ENCODE results near the gene DENND1A.
"Not testable (repeated sequence)": the region's sequence is repeated elsewhere in the genome, so short reads cannot be mapped to it uniquely, and the experiment has no call there.

Gene DENND1A, protein sequence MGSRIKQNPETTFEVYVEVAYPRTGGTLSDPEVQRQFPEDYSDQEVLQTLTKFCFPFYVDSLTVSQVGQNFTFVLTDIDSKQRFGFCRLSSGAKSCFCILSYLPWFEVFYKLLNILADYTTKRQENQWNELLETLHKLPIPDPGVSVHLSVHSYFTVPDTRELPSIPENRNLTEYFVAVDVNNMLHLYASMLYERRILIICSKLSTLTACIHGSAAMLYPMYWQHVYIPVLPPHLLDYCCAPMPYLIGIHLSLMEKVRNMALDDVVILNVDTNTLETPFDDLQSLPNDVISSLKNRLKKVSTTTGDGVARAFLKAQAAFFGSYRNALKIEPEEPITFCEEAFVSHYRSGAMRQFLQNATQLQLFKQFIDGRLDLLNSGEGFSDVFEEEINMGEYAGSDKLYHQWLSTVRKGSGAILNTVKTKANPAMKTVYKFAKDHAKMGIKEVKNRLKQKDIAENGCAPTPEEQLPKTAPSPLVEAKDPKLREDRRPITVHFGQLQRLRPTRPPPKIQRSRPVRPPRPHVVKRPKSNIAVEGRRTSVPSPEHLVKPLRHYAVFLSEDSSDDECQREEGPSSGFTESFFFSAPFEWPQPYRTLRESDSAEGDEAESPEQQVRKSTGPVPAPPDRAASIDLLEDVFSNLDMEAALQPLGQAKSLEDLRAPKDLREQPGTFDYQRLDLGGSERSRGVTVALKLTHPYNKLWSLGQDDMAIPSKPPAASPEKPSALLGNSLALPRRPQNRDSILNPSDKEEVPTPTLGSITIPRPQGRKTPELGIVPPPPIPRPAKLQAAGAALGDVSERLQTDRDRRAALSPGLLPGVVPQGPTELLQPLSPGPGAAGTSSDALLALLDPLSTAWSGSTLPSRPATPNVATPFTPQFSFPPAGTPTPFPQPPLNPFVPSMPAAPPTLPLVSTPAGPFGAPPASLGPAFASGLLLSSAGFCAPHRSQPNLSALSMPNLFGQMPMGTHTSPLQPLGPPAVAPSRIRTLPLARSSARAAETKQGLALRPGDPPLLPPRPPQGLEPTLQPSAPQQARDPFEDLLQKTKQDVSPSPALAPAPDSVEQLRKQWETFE

DNA sequence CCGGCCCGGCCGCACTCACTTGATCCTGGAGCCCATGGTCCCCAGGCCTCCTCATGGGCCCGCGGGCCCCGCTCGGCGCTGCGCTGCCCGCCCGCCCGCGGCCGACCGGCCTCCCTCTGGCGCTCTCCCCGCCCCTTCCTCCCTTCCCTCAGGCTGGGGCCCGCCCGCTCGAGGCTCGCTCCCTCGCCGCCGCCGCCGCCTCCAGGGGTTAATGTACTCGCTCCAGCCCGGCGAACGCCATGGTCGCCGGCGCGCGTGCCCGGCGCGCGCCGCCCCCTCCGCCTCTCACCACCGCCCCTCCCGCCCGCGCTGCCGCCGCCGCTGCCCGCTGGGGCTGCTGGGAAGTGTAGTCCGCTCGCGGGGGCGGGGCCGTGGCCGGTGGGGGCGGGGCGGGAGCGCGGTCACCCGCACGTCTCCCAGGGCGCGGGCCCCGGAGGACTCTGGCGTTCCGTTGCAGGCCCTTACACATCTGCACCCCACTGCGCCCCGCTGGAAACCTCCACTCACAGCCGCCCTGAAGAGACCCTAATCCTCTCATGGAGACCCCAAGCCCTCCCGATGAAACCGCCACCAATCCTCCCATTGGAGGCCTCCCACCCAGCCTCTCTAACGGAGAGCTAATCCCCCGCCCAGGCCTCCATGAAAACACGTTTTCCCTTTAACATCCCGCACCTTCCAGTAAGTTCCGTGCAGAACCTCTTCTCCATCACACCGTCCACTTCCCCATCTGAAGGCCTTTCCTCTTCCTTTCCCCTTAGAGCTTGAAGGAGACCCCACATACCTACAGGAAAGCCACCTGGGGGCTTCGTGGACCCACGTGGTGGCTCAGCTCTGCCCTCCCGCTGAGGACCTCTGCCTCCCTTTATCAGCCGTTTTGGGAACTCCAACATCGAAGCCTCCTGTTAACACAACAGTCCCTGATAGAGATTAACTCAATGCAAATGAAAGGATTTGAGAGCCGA is at the start of gene DENND1A:
DENND1A (minus strand) TSS at position 257 of the 962 bp plus-strand sequence; CDS start at position 36, 221 bp downstream.
- no peaks in the 10 kb centered on the region for H3K9me3 Mint-ChIP-seq
- H3K36me3 Mint-ChIP-seq (ENCODE audit: low read depth): peaks cover 18% of the 10 kb centered on the region
- peak within 1 kb of the TSS; percentile 61 for H3K27ac Mint-ChIP-seq
- intact Hi-C loops (cut with micrococcal nuclease): loop anchor here (2.0 to 10.0 kb wide), 3 partner anchors 63 to 135 kb away; no protein-coding TSS in a partner anchor
- peaks cover 6% of the 10 kb centered on the region for H3K27me3 Mint-ChIP-seq
- peaks cover 56% of the 10 kb centered on the region for H3K4me1 Mint-ChIP-seq (ENCODE audit: low read depth)
- H3K4me3 Mint-ChIP-seq: peak within 1 kb of the TSS; percentile 85

DNA sequence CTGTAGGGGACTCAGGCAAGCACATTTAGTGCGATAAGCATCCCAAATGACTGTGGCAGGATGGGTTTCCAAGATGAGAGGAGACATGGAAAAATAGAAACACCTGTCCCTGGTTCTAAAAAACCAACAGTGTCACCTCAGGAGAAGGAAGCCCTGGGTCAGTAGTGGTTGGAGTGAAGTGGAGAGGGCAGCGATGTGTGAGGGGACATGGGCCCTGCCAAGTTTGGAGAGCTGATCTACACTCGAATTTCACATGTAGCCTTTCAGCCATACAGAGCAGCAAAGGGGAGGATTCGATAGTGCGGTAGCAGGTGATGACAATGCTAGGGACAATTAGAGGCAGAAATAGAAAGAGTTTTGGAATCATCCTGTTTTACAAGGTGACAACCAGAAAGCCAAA is 49.1 kb upstream of the DENND1A start:
- no peaks in the 10 kb centered on the region for H3K36me3 Mint-ChIP-seq (ENCODE audit: low read depth)
- no peaks in the 10 kb centered on the region for H3K4me1 Mint-ChIP-seq (ENCODE audit: low read depth)
- peaks cover 17% of the 10 kb centered on the region for H3K9me3 Mint-ChIP-seq
- H3K27ac Mint-ChIP-seq: no peak overlapping the region
- peaks cover 45% of the 10 kb centered on the region for H3K27me3 Mint-ChIP-seq
- intact Hi-C loops (cut with micrococcal nuclease): no loop called here
- H3K4me3 Mint-ChIP-seq: no peak overlapping the region

DNA sequence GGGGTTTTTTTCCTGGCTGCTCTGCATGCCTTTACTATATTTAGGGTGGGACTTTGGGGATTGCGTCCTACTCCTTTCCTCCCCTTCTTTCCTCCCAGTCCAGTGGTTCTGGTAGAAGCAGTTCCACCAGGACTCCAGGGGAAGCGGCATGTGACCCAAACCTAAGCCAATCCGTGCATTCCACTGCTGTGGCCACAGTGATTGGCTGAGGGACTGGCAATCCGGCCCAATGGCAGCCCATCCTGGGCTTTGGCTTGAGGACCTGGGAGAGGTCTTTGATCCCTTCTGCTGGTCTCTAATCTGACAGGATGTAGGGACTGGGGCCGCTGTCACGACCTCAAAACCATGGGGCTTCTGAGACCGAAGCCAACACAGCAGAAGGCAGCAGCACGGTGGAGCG is 46.7 kb upstream of the DENND1A start:
- peaks cover 32% of the 10 kb centered on the region for H3K27me3 Mint-ChIP-seq
- H3K4me3 Mint-ChIP-seq; H3K4me1 Mint-ChIP-seq (ENCODE audit: low read depth); H3K36me3 Mint-ChIP-seq (ENCODE audit: low read depth); intact Hi-C loops (cut with micrococcal nuclease); H3K27ac Mint-ChIP-seq: not testable (repeated sequence)
- peaks cover 17% of the 10 kb centered on the region for H3K9me3 Mint-ChIP-seq

DNA sequence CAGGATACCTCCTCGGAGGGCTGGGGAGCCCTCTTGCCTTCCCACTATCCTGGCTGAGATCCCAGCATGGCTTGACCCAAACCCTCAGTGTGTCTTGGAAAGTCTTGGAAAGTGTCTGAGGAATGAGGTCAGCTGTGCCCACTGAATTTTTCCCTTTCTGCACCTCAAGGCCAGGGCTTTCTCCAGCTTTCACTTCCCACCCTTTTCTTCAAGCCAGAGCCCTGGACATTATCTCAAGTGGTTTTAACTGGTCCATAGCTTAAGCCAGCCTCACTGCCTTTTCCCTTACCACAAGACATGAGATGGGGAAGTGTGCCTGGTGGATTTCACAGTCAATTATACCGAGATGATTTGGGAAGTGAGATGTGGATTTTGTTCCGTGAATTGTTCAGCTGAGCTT is 45.9 kb upstream of the DENND1A start:
- intact Hi-C loops (cut with micrococcal nuclease): no loop called here
- H3K27me3 Mint-ChIP-seq: peaks cover 26% of the 10 kb centered on the region

DNA sequence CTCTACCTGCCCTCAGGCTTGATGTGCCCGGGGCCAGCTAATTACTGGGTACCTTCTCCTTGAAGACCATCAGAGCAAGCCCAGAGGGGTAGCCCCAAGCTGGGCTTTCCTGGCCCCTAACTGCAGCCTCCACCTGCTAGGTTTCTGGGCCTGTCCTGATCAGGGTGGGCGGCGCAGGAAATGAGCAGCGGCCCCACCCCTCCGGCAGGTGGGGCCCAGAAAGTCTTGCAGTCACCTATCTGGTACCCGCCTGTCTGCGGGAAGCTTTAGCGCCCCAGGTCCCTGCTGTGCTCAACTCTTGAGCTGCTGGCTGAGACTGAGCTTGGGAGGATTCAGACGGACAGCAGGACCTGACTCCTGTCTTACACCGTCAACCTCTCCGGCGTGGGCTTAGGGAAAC is 44.5 kb upstream of the DENND1A start:
- no peaks in the 10 kb centered on the region for H3K4me1 Mint-ChIP-seq (ENCODE audit: low read depth)
- intact Hi-C loops (cut with micrococcal nuclease): no loop called here

More for the DNA sequence above, 45.9 kb upstream of the DENND1A start:
- no peak overlapping the region for H3K4me3 Mint-ChIP-seq
- H3K4me1 Mint-ChIP-seq (ENCODE audit: low read depth): no peaks in the 10 kb centered on the region
- peaks cover 17% of the 10 kb centered on the region for H3K9me3 Mint-ChIP-seq
- no peak overlapping the region for H3K27ac Mint-ChIP-seq
- H3K36me3 Mint-ChIP-seq (ENCODE audit: low read depth): no peaks in the 10 kb centered on the region

DNA sequence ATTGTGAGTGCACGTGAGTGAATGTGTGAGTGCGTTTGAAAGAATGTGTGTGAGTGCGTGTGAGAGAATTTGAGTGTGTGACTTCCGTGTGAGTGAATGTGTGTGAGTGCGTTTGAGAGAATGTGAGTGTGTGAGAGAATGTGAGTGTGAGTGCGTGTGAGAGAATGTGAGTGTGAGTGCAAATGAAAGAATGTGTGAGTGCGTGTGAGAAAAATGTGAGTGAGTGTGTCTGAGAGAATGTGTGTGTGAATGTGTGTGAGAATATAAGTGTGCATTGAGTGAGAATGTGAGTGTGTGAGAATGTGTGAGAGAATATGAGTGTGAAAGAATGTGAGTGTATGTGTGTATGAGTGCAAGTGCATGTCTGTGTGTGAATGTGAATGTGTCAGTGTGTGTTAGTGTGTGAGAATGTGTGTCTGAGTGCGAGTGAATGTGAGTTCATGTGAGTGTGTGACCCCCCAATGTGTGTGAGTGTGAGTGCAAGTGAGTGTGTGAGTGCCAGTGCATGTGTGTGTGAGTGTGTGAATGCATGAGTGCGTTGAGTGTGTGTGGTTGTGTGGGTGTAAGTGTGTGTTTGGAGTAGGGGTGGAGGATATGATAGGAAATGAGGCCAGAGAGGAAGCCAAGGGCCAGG is 43.8 kb upstream of the DENND1A start:
- intact Hi-C loops (cut with micrococcal nuclease): no loop called here

More for the DNA sequence above, 44.5 kb upstream of the DENND1A start:
- Mint-ChIP-seq H3K27ac (no peak overlapping the region), H3K36me3 (ENCODE audit: low read depth) (no peaks in the 10 kb centered on the region), H3K9me3 (peaks cover 9% of the 10 kb centered on the region), H3K4me3 (no peak overlapping the region), H3K27me3 (peaks cover 16% of the 10 kb centered on the region)

DNA sequence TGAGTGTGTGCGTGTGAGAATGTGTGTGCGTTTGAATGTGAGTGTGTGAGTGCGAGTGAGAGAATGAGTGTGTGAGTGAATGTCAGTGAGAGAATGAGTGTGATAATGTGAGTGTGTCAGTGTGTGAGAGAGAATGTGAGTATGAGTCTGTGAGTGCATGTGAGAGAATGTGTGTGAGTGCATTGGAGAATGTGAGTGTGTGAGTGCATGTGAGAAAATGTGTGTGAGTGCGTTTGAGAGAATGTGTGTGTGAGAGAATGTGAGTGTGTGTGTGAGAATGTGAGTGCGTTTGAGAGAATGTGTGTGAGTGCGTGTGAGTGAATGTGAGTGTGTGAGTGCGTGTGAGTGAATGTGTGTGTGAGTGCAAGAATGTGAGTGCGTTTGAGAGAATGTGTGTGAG is 42.7 kb upstream of the DENND1A start:
- intact Hi-C loops (cut with micrococcal nuclease): no loop called here
- no peak overlapping the region for H3K4me3 Mint-ChIP-seq
- peaks cover 12% of the 10 kb centered on the region for H3K27me3 Mint-ChIP-seq
- no peaks in the 10 kb centered on the region for H3K4me1 Mint-ChIP-seq (ENCODE audit: low read depth)
- H3K9me3 Mint-ChIP-seq: no peaks in the 10 kb centered on the region
- H3K36me3 Mint-ChIP-seq (ENCODE audit: low read depth): no peaks in the 10 kb centered on the region
- H3K27ac Mint-ChIP-seq: no peak overlapping the region

More for the DNA sequence above, 43.8 kb upstream of the DENND1A start:
- no peaks in the 10 kb centered on the region for H3K4me1 Mint-ChIP-seq (ENCODE audit: low read depth)
- H3K27me3 Mint-ChIP-seq: peaks cover 12% of the 10 kb centered on the region
- peaks cover 1% of the 10 kb centered on the region for H3K9me3 Mint-ChIP-seq
- H3K4me3 Mint-ChIP-seq: no peak overlapping the region
- no peaks in the 10 kb centered on the region for H3K36me3 Mint-ChIP-seq (ENCODE audit: low read depth)
- H3K27ac Mint-ChIP-seq: no peak overlapping the region

DNA sequence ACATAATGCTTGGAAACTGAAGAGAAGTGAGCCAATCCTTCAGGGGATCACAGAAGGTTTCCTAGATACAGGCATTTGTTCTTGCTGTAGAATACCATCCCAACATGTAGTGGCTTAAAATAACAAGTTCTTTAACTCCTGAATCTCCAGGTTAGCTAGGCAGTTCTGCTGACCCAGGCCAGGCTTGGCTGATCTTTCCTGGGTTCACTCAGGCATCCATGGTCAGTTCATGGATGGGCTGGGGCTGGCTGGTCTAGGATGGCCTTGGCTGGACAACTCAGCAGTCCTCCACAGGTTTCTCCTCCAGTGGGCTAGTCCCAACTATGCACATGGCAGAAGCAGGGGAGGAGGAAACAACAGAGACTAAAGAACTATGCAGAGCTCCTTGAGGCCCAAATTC is 37.4 kb upstream of the DENND1A start:
- intact Hi-C loops (cut with micrococcal nuclease): no loop called here
- no peaks in the 10 kb centered on the region for H3K36me3 Mint-ChIP-seq (ENCODE audit: low read depth)
- peaks cover 17% of the 10 kb centered on the region for H3K4me1 Mint-ChIP-seq (ENCODE audit: low read depth)
- H3K27ac Mint-ChIP-seq: no peak overlapping the region
- H3K9me3 Mint-ChIP-seq: no peaks in the 10 kb centered on the region
- H3K27me3 Mint-ChIP-seq: peaks cover 45% of the 10 kb centered on the region
- H3K4me3 Mint-ChIP-seq: no peak overlapping the region

DNA sequence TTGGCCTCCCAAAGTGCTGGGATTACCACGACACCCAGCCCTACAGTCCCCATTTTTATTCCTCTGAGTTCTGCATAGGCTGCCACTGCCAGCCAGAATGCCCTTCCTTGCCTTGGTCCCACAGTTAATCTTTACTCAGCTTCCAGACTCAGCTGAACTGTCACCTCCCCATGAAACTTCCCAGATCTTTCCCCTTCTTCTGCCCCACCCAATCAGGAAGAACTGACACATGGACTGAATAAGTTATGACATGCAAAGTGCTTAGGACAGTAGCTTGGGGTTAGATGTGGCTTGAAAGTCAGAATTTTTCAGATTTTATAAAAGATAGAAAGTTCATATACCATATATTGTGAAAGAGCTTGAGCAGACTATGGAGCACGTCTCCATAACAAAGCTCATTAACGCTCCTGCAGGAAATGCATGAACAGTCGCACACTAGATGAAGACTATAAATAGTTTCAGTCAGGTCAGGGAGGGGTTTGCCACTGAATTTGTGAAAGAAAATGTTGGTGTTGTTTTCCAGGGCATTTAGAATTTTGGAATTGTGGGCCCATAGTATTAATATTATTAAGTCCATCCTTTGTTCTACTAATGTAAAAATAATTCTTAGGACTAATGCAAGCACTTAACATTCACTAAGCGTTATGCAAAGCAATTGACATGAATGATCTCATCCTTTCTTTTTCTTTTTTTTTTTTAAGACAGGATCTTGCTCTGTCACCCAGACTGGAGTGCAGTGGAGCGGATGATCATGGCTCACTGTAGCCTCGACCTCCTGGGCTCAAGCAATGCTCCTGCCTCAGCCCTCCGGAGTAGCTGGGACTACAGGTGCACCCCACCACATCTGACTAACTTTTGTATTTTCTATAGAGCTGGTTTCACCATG is 36.1 kb upstream of the DENND1A start:
- peaks cover 54% of the 10 kb centered on the region for H3K27me3 Mint-ChIP-seq
- intact Hi-C loops (cut with micrococcal nuclease): no loop called here
- H3K27ac Mint-ChIP-seq: no peak overlapping the region
- H3K9me3 Mint-ChIP-seq: no peaks in the 10 kb centered on the region
- peaks cover 17% of the 10 kb centered on the region for H3K4me1 Mint-ChIP-seq (ENCODE audit: low read depth)
- no peak overlapping the region for H3K4me3 Mint-ChIP-seq
- no peaks in the 10 kb centered on the region for H3K36me3 Mint-ChIP-seq (ENCODE audit: low read depth)

DNA sequence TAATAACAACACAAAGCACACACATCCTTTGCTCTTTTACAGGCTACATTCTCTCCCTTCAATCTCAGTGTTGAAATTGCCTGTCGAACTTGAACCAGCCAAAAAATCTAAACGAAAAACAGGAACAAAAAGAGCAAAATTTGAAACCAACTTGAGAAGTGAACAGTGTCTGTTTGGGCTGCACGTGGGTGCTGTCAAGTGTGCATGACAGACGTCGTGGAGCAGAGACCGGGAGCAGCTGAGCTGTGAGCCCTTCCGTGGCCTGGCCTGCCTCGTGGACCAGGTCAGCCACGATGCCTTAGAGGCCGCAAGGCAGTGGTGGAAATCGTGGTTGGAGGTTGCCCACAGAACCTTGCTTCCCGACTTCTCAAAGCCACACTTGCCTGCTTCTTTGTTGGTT is 34.8 kb upstream of the DENND1A start:
- Mint-ChIP-seq H3K36me3 (ENCODE audit: low read depth) (no peaks in the 10 kb centered on the region), H3K9me3 (no peaks in the 10 kb centered on the region), H3K4me3 (no peak overlapping the region), H3K27me3 (peaks cover 65% of the 10 kb centered on the region), H3K4me1 (ENCODE audit: low read depth) (peaks cover 17% of the 10 kb centered on the region), H3K27ac (no peak overlapping the region)
- intact Hi-C loops (cut with micrococcal nuclease): no loop called here

DNA sequence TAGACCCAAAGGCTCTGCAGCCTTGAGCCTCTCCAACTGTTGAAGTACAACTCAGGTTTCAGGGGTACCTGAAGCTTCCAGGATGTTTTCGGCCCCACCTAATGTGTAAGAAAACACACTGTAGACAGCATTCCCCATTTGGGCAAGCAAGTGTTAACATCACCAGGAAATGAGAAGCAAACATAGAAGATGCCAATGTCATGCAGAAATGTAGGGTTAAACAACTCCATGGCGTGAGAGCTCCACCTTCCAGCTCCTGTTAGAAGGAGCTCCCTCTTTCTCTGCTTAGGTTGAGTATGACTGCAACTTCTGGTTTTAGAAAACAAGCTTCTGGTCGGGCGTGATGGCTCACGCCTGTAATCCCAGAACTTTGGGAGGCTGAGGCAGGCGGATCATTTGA is 31.0 kb upstream of the DENND1A start:
- peaks cover 22% of the 10 kb centered on the region for H3K4me1 Mint-ChIP-seq (ENCODE audit: low read depth)
- H3K27ac Mint-ChIP-seq: no peak overlapping the region
- no peaks in the 10 kb centered on the region for H3K9me3 Mint-ChIP-seq
- intact Hi-C loops (cut with micrococcal nuclease): no loop called here
- H3K36me3 Mint-ChIP-seq (ENCODE audit: low read depth): no peaks in the 10 kb centered on the region
- peaks cover 74% of the 10 kb centered on the region for H3K27me3 Mint-ChIP-seq
- no peak overlapping the region for H3K4me3 Mint-ChIP-seq

DNA sequence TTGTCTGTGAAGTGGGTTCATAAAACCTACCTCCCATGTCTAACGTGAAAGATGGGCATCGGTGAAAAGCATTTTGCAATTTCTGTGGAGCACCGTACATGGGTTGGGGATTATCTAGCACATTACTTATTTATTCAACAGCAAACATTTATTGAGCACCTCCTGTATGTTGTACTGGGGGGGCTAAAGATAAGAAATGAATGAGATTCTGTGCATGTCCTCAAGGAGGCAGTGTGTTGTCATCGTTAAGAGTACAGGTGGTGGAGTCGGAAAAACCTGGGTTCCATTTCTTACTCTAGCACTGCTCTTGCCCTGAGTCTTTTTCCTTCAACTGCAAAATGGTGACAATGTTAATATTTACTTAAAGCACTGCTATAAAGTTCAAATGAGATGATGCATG is 30.4 kb upstream of the DENND1A start:
- Mint-ChIP-seq H3K9me3 (no peaks in the 10 kb centered on the region), H3K4me3 (no peak overlapping the region), H3K27me3 (peaks cover 68% of the 10 kb centered on the region), H3K4me1 (ENCODE audit: low read depth) (peaks cover 16% of the 10 kb centered on the region), H3K36me3 (ENCODE audit: low read depth) (no peaks in the 10 kb centered on the region), H3K27ac (no peak overlapping the region)
- intact Hi-C loops (cut with micrococcal nuclease): no loop called here

All from dendritic cell treated with granulocyte-macrophage colony-stimulating factor and Interleukin-4, amounts not matched to agents 40 ng/mL and 50 ng/mL, for 4 days (primary cell).